OCI-LY3 (cell line): Measurements from ENCODE around the gene GMEB1.
"Not testable (repeated sequence)": the region's sequence is repeated elsewhere in the genome, so short reads cannot be mapped to it uniquely, and the experiment has no call there.

Experiments used
- H2AFZ ChIP-seq: fragments of 200-600, 300-600 bp; shearing (Covaris generic); 2 replicates; pipeline ENCODE4 v1.6.0; 2014; ENCODE audit warnings: antibody characterized with exemption, low read depth, low read length
- H3K27ac ChIP-seq: fragments of 200-600, 300-600 bp; sonication (generic); 2 replicates; pipeline ENCODE4 v1.5.1; 2014; ENCODE audit warnings: mild to moderate bottlenecking, low read length, moderate library complexity, mixed read lengths
- H3K27me3 ChIP-seq: fragments of 200-600, 300-600 bp; sonication (generic); 2 replicates; pipeline ENCODE4 v1.6.1; 2014; ENCODE audit warnings: low read depth, low read length, mixed read lengths
- H3K36me3 ChIP-seq: fragments of 200-600, 300-600 bp; sonication (generic); replicated peaks from 2 replicates; pipeline ENCODE3; 2014; ENCODE audit warnings: low read depth, low read length, mixed read lengths
- H3K4me1 ChIP-seq: fragments of 300-600, 200-600 bp; sonication (generic); 2 replicates; pipeline ENCODE4 v1.6.1; 2014; ENCODE audit warnings: low read length, mixed read lengths
- H3K4me2 ChIP-seq: fragments of 200-600, 300-600 bp; sonication (generic); 2 replicates; pipeline ENCODE4 v1.6.1; 2014; ENCODE audit warnings: low read length, mixed read lengths
- H3K4me3 ChIP-seq: fragments of 300-600, 200-600 bp; sonication (generic); 2 replicates; pipeline ENCODE4 v1.5.1; 2014; ENCODE audit warnings: antibody characterized with exemption, mild to moderate bottlenecking, low read length, moderate library complexity
- H3K79me2 ChIP-seq: fragments of 300-600, 200-600 bp; shearing (Covaris generic); 2 replicates; pipeline ENCODE4 v1.6.1; 2014; ENCODE audit warnings: mild to moderate bottlenecking, low read length, mixed read lengths
- H3K9ac ChIP-seq: fragments of 300-600, 200-600 bp; shearing (Covaris generic); 2 replicates; pipeline ENCODE4 v1.6.0; 2014; ENCODE audit warnings: mild to moderate bottlenecking, low read length, moderate library complexity
- H3K9me3 ChIP-seq: fragments of 200-600, 300-600 bp; shearing (Covaris generic); 2 replicates; pipeline ENCODE4 v1.6.1; 2014; ENCODE audit warnings: low read length, mixed read lengths; ENCODE audit not compliant: insufficient read depth
- H4K20me1 ChIP-seq: fragments of 200-600, 300-600 bp; sonication (generic); 2 replicates; pipeline ENCODE4 v1.6.1; 2016; ENCODE audit warnings: low read length, mixed read lengths; ENCODE audit not compliant: insufficient read depth
- EZH2phosphoT487 ChIP-seq: fragments of 200-600 bp; shearing (Covaris generic); IDR thresholded peaks from 2 replicates; pipeline ENCODE4 v1.6.1; 2018; ENCODE audit warnings: antibody characterized with exemption, mixed run types, low read depth
- TF ChIP-seq, protein P1 (sequence below): fragments of 200-600, 300-600 bp; sonication (generic); IDR thresholded peaks from 2 replicates; pipeline ENCODE4 v1.5.1; 2014; ENCODE audit warnings: antibody characterized with exemption, low read length, low read depth

GMEB1 gene

GRCh38 chr1:28718586-28719331 is 50.2 kb downstream of the GMEB1 start:
- H4K20me1 ChIP-seq: no peaks in the 10 kb centered on the region
- H3K36me3 ChIP-seq: peaks cover 6% of the 10 kb centered on the region
- no peak overlapping the region for H3K27ac ChIP-seq
- no peak overlapping the region for H3K9ac ChIP-seq
- no peaks in the 10 kb centered on the region for H3K27me3 ChIP-seq
- H3K4me3 ChIP-seq: no peak overlapping the region
- TF ChIP-seq, protein P1, sequence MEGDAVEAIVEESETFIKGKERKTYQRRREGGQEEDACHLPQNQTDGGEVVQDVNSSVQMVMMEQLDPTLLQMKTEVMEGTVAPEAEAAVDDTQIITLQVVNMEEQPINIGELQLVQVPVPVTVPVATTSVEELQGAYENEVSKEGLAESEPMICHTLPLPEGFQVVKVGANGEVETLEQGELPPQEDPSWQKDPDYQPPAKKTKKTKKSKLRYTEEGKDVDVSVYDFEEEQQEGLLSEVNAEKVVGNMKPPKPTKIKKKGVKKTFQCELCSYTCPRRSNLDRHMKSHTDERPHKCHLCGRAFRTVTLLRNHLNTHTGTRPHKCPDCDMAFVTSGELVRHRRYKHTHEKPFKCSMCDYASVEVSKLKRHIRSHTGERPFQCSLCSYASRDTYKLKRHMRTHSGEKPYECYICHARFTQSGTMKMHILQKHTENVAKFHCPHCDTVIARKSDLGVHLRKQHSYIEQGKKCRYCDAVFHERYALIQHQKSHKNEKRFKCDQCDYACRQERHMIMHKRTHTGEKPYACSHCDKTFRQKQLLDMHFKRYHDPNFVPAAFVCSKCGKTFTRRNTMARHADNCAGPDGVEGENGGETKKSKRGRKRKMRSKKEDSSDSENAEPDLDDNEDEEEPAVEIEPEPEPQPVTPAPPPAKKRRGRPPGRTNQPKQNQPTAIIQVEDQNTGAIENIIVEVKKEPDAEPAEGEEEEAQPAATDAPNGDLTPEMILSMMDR: no peak
- TF ChIP-seq EZH2phosphoT487: no peak
- H3K4me2 ChIP-seq: no peak overlapping the region
- H3K79me2 ChIP-seq: no peaks in the 10 kb centered on the region
- no peak overlapping the region for H2AFZ ChIP-seq
- H3K4me1 ChIP-seq: no peaks in the 10 kb centered on the region
- H3K9me3 ChIP-seq: no peaks in the 10 kb centered on the region

GRCh38 chr1:28719332-28719619 is 50.7 kb downstream of the GMEB1 start:
- no peaks in the 10 kb centered on the region for H3K9me3 ChIP-seq
- no peaks in the 10 kb centered on the region for H3K4me1 ChIP-seq
- H4K20me1 ChIP-seq: no peaks in the 10 kb centered on the region
- H2AFZ ChIP-seq: no peak overlapping the region
- no peak for TF ChIP-seq EZH2phosphoT487
- TF ChIP-seq, protein P1: no peak
- H3K4me3 ChIP-seq: no peak overlapping the region
- H3K79me2 ChIP-seq: no peaks in the 10 kb centered on the region
- H3K9ac ChIP-seq: no peak overlapping the region
- no peak overlapping the region for H3K4me2 ChIP-seq
- no peak overlapping the region for H3K27ac ChIP-seq
- peaks cover 3% of the 10 kb centered on the region for H3K36me3 ChIP-seq
- H3K27me3 ChIP-seq: no peaks in the 10 kb centered on the region

GRCh38 chr1:28720376-28720775 is 51.8 kb downstream of the GMEB1 start:
- Histone ChIP-seq H2AFZ (no peak overlapping the region), H3K9me3 (no peaks in the 10 kb centered on the region), H3K79me2 (no peaks in the 10 kb centered on the region), H3K36me3 (no peaks in the 10 kb centered on the region), H4K20me1 (no peaks in the 10 kb centered on the region), H3K27me3 (no peaks in the 10 kb centered on the region), H3K4me1 (no peaks in the 10 kb centered on the region), H3K9ac (no peak overlapping the region), H3K27ac (no peak overlapping the region), H3K4me3 (no peak overlapping the region), H3K4me2 (no peak overlapping the region)
- TF ChIP-seq, protein P1: no peak
- TF ChIP-seq EZH2phosphoT487: no peak

- H3K79me2 ChIP-seq, H3K27me3 ChIP-seq, H3K9ac ChIP-seq, H3K27ac ChIP-seq, H4K20me1 ChIP-seq, H3K9me3 ChIP-seq, H3K4me2 ChIP-seq, H3K4me1 ChIP-seq, H3K36me3 ChIP-seq, H2AFZ ChIP-seq, H3K4me3 ChIP-seq: not testable (repeated sequence)
Measured at GRCh38 chr1:28721927-28722326, 53.3 kb downstream of the GMEB1 start.

DNA sequence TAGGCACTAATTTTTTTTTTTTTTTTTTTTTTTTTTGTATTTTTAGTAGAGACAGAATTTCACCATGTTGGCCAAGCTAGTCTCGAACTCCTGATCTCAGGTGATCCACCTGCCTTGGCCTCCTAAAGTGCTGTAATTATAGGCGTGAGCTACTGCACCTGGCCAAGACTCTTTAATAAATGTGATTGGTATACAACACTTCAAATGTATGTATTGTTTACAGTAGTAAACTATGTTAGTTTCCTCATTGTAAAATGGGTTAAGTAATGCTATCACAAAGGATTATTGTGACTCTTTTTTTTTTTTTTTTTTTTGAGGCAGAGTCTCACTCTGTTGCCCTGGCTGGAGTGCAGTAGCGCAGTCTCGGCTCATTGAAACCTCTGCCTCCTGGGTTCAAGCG is 56.8 kb downstream of the GMEB1 start:
- H3K4me2 ChIP-seq, H3K4me1 ChIP-seq, H2AFZ ChIP-seq, H4K20me1 ChIP-seq, H3K79me2 ChIP-seq, H3K27ac ChIP-seq, H3K9ac ChIP-seq, H3K4me3 ChIP-seq, H3K36me3 ChIP-seq, H3K27me3 ChIP-seq, H3K9me3 ChIP-seq: not testable (repeated sequence)
